Hematopoietic multipotent progenitor cell treated with erythropoietin and hydrocortisone succinate and interleukin-3 and kit ligand, for 6 days (in vitro differentiated cells): ENCODE results near the gene LARGE1.

Experiments used
- DNase-seq: peaks from one replicate; pipeline ENCODE4 v3.0.0-alpha.2; 2015

Gene LARGE1

DNA sequence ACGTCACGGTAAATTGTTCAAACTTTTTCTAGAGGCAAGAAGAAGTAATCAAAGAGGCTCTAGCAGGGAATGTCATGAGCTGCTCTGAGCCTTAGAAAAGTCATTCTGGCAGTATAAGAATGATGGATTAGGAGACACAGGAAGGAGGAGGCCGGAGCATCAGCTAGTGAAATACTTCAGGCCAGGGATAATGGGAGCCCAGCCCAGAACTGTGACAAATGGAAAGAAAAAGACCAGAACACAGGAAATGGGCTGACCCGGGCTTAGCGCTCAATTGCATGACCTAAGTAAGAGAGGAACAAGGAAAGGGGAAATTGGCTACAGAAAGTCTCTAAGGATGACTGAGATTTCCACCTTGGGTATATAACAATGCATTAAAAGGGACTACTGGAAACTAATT lies 108.6 kb downstream of the LARGE1 start:
- DNase-seq, result no peak

DNA sequence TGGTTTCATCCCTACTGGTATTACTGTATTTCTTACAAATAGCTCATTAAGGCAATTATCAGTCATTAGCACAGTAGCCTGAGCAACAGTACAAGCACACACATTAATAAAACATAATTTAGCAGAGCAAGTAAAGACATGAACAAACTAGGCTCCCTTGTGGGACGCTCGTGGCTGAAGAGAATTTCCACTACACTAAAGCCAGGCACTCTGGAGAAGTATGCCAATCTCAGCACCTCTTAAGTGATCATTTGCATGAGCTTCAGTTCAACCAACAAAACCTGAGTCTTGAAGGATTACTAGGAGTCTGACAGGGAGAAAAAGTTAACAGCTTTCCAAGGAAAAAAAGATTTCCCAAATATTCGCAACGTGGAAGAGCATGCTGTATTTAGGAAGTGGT lies 109.1 kb downstream of the LARGE1 start:
- no peak for DNase-seq

DNA sequence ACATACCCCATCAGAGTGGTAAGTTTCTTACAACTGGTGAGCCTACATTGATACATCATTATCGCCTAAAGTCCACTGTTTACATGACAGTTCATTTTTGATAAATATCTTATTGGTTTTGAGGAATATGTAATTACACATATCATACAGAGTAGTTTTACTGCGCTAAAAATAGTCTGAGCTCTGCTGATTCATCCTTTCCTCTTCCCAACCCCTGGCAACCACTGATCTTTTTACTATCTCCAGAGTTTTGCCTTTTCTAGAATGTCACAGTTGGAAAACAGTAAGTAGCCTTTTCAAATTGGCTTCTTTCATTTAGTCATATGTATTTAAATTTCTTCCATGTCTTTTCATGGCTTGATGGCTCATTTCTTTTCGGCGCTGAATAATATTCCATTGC lies 112.8 kb downstream of the LARGE1 start:
- DNase-seq, result no peak

DNA sequence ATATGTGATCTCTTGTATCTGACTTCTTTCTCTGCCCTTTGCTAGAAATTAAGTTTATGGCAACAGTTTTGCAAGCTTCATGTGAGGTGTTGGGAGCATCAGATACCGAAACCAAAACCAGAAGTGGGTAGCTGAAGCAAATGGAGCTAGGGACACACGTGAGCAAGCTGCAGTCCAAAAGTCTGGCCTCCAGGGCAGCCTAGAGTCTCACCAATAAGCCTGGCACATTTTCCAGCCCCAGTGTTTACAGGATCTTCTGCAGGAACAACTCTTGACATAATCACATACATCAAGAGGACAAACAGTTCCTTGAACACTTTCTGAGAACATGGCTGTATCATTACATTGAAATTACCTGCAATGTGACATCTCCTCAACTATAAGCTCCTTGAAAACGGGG lies 114.1 kb downstream of the LARGE1 start:
- DNase-seq, result no peak

DNA sequence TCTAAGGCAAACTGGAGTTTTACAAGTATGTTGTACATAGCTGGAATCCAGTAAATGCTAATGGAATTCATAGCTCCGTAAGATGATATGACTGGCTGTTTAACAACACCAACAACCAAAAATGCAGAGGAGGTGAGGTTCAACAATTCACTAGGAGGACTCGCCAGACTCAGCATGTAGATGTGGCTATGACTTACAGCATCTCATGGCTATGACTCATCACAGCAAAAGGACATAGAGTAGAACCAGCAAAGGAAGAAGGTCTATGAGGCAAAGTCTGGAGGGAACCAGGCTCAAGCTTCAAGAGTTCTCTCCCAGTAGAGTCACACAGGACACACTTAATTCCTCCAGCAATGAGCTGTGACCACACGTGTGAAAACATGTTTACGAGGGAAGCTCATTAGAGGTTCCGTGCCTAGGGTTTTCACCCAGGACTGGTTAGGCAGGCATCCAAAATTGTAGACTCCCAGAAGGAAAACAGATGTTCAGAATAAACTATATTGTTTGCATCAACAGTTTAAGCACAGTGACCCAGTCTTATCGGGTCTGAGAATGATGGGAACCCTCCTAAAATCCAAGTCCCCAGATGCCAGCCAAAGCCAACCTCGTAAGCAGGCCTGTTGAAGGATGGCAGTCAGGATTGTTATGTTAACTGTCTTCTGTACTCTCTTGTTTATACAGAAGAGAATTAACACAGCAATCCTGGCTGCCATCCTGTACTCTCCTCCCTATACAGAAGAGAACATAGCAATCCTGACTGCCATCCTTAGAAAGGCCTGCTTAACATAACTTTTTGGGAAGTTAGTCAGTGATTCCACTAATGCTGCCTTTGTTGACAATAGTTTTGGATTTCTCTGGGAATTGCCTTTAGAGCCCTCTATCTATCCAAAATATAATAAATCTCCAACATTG lies 116.6 kb downstream of the LARGE1 start:
- no peak for DNase-seq

DNA sequence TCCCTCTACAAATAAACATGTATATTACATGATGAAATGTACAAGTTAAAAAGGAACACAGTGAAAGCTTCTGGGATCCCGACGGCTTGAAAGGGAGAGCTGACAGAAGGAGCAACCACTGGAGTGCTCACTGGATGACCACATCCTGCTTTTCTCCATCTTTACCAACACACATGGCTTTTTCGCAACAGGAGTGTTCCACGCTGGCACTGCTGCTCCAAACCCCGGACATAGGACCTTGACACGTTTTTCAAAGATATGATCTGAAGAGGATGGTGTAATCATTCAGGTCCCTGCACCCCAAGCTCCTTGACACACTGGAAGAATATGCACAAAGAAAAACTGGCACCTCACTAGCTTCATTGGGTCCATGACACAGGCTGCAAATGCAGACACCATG lies 121.9 kb downstream of the LARGE1 start:
- no peak for DNase-seq

DNA sequence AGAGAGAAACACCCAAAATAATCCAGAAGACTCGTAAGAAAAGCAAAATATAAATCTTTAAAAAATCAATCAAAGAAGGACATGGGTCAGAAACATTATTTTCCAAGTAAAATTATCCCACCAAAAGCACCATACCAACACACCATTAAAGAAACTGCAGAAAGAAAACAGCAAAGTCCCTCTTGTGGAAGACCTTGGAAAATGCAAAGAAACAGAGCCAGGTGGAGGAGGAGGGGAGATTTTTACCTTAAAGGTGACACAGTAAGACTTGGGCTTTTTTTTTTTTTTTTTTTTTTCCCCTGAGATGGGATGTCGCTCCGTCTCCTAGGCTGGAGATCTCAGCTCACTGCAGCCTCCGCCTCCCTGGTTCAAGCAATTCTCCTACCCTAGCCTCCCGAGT lies 123.8 kb downstream of the LARGE1 start:
- DNase-seq, result no peak

DNA sequence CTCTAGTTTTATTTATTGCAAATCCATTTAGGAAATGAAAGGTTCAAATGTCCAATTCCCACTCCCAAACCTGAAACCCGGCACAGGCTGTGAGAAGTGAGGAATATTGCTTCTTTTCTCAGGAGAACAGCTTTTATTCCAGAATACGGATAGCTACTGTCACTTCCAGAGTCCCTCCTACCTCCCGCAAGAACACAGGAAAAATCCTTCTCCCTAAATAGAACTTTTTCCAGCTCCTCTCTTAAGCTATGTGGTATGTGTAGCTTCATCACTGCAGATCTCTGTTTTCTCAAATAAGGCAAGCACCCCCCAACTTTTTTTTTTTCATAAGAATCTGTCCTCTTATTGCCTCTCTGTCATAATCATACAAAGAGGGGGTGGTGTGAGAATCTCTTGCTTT lies 126.8 kb downstream of the LARGE1 start:
- DNase-seq, result no peak

DNA sequence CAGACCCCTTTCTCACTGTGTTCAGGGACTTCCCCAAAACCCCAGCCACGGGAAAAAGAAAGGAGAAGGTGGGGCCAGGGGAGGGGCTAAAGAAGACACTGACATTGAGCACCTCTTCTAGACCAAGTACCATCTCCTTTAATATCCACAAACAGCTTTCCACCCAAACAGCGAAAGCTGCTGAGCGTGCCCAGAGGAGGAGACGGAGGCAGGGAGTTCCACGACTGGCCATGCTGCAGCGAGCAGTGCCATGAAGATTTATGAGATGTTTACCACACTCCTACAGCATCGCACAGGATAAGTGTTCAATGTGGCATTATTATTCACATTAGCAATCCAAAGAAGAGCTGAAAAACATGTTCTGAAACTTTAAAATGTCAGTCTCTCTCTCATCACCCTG lies 127.4 kb downstream of the LARGE1 start:
- DNase-seq, result no peak

DNA sequence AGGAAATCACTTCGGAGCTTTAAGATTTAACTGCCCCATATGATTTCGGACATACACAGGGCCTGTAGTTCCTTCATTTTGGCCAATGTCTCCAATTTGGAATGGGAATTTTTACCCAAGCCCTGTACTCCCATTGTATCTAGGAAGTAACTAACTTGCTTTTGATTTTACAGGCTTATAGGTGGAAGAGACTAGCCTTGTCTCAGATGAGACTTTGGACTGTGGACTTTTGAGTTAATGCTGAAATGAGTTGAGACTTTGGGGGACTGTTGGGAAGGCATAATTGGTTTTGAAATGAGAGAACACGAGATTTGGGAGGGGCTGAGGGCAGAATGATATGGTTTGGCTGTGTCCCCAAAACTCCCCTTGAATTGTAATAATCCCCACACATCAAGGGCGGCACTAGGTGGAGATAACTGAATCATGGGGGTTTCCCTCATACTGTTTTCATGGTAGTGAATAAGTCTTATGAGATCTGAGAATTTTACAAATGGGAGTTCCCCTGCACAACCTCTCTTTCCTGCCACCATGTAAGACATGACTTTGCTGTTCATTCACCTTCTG lies 130.5 kb downstream of the LARGE1 start:
- no peak for DNase-seq

DNA sequence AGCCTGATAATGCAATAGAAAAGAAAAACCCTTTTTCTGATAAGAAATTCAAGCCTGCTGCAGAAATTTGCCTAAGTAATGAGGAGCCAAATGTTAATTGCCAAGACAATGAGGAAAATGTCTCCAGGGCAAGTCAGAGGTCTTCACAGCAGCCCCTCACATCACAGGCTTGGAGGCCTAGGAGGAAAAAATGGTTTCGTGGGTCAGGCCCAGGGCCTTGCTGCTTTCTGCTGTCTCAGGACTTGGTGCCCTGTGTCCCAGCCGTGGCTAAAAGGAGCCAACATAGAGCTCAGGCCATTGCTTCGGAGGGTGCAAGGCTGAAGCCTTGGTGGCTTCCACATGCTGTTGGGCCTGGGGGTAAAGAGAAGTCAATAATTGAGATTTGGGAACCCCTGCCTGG lies 131.3 kb downstream of the LARGE1 start:
- DNase-seq, result no peak

DNA sequence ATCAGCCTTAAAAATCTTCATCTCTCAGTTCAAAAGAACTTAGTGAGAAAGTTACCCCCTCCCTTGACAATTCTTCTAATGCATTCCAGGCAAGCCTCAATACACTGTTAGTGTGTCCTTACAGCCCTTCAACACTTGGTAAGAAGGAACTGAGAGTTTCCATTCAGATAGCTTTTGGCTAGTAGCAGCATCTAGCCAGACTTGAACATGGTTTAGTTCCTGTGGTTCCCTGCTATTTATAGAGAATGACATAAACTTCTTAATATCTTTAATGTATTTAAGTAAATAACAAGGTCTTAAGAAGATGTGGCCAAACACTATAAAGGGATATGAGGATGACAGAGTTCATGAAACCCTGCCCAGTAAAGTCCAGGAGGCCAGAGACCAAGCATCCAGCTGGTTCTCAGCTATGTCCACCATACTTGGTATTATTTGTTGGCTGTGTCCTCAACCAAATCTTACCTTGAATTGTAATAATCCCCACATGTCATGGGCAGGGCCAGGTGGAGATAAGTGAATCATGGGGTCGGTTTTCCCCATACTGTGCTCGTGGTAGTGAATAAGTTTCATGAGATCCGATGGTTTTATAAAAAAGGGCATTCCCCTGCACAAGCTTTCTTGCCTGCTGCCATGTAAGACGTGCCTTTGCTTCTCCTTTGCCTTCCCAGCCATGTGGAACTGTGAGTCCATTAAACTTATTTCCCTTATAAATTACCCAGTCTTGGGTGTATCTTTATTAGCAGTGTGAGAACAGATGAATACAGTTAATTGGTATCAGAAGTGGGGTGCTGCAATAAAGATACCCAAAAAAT lies 132.4 kb downstream of the LARGE1 start:
- no peak for DNase-seq

DNA sequence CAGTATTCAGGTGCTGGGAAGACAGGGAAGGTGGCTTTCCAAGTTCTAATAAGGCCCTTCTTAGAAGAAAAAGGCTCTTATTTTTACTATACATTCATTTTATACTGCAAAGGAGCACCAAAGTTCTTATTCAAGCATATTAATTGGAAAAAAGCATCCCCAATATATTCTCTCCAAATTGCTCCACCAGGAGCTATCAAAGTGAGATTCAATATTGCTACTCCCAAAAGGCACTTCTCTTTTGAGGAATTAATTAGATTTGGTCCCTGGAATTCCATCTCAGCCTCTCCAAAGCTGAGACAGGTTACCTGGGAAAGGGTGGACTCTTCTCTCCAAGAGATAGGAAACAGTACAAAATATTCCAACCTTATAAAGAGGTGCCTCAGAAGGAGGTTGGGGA lies 134.1 kb downstream of the LARGE1 start:
- DNase-seq, result no peak

DNA sequence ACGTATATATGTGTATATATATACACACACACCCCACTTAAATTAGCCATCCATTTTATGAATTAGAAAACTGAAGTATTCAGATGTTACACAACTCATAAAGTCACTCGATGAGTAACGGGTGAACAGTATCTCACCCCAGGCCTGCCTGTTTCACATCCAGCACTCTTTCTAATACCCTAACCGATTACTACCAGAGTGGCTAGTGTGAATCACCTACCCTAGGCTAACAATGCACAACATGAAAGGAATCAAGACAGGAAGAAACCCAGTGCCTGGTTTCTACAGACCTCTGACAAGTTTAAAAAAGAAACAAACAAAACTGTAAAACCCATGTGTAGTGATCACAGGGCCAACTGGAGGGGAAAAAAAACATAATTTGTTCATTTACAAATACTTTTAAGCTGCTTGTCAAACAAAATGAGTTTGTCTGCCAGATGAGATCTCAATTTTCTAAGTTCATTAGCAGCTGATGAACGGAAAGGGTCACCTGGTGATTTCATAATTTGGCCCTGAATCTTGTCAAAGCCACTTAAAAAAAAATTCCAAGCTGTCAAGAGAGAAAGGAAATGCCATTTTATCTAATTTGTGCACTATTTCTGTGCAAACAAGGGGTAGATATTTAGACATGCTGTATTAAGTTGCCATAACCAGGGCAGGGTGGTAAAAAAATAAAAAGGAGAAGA lies 134.8 kb downstream of the LARGE1 start:
- no peak for DNase-seq

DNA sequence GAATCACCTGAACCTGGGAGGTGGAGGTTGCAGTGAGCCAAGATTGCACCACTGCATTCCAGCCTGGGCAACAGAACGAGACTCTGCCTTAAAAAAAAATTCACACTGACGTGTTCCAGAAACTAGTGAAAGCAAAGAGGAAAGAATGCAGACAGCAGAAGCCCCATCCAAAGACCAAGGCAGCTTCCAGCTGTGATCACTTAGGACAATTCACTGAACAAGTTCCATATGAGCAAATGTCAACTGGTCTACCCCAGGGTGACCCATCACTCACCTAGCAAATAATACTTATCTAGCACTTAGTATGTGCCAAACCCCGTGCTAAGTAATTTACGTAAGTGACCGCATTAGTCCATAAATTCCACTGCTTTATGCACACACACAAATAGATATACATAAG lies 138.9 kb downstream of the LARGE1 start:
- DNase-seq, result no peak

DNA sequence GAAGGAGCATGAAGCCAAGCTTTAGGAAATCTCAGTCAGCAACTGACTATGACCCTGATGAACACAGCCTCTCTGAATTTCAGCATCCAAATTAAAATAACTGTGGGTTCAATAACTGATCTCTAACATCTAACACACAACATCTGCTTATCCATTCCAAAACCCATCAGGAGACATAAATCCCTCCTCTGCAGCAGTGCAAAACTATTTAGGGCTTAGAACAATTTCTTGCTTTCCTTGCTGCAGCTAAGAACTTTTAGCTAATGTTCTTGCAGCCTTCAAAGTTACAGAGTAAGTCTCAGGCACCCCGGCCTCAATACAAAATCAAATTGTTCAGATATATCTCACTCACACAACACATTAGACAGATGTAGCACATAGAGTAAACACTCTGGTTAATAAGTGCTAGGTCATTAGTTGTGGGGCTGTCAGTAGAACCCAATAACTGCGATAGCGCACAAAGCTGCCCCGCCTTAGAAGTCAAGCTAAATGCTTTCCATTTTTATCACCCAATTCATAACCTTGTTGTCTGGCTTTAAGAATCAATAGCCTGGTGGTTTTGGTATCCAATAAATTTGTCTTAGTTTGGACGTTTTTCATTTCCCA lies 139.6 kb downstream of the LARGE1 start:
- DNase-seq, result no peak

DNA sequence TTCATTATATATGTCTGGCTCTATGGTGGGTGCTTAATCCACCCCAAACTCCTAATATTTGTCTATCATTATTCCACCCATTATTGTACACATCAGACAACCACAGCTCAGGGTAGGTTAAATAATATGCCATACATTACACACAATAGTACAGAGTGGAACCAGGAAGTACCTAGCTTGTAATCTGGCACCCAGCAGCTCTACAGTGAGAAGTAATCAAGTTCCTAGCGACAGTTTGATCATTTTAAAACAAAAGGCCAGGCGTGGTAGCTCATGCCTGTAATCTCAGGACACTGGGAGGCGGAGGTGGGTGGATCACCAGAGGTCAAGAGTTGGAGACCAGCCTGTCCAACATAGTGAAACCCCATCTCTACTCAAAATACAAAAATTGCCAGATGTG lies 141.0 kb downstream of the LARGE1 start:
- no peak for DNase-seq

DNA sequence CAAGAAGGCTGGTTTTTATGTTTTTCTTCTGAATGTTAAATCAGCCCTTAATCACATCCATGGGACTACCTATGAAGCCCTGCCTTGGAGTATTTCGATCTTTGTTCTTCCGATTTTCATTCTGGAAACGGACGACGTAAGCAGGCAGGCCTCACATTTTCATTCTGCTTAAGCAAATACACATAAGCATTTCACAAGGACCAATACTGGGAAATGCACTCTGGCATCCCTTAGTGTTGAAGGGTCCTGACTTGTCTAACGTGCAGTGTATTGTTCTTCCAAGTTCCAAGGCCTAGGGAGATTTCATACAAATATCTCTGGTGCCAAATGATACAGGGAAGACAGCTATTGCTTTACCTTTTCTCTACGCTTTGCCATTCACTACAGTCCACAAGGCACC lies 143.8 kb downstream of the LARGE1 start:
- DNase-seq, result no peak

DNA sequence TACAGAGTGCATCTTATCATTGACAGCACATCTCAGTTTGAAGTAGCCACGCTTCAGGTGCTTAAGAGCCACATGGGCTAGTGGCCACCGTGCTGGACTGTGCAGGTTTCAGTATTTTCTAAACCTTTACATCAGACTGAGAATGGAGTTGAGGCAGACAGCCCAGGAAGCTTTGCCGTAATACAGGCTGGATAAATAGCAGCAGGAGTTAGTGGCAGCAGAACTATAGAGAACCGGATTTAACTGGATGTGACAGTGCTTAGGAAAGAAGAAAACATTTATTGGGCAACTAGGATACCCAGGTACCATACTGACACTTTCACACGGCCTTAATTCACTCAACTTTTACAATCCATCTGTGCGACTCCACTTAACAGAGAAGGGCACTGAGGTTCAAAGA lies 145.5 kb downstream of the LARGE1 start:
- no peak for DNase-seq

DNA sequence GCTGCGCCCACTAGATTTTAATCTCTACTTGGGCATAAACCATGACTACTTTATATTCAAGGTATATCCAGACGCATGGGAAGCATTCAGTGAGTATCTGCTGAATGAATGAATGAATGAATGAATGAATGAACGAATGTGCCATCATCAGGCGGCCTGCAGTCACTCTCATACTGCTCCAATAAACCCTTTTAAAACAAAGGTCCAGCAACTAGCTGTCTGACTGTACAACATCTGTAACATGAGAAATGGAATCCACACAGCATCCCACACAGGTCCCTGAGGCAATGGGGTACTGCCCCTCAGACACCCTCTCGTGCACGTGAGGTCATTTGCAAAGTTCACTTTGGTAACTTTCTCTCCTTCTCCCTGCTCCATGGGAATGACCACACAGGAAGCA lies 147.5 kb downstream of the LARGE1 start:
- DNase-seq, result no peak

DNA sequence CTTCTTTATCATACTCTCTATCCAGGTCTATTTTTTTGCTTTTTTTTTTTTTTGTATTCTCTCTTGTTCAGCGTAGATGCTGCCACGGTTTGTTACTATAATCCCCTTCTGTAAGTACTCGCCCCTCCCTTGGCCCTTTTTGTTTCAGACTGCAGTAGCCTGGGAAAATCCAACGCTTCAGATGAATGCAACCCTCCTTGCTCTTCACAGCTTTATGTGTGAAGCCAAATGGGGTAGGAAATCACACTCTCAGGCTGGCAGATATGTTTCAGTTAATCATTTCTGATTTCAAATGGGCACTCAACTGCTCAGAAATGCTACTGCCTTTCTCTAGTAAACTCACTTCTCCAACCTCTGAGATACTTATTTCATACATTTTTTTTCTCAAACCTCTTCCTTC lies 149.1 kb downstream of the LARGE1 start:
- no peak for DNase-seq

DNA sequence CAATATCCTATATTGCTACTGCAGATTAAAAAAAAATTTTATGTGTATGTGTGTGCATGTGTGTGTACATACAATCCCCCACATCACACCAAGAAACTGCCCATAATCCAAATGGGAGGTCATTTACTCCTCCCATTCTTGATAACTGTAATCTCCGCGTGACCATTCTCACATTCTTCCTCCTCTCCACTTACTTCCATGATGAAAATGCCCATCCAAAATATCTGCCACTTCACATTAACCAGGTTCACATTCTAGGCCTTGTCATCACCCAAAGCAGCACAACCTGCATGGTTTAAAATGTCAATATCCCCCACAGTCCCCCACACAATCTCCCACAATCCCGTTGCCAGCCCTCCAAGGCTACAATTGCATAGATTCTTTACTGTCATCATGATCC lies 149.6 kb downstream of the LARGE1 start:
- DNase-seq, result no peak

DNA sequence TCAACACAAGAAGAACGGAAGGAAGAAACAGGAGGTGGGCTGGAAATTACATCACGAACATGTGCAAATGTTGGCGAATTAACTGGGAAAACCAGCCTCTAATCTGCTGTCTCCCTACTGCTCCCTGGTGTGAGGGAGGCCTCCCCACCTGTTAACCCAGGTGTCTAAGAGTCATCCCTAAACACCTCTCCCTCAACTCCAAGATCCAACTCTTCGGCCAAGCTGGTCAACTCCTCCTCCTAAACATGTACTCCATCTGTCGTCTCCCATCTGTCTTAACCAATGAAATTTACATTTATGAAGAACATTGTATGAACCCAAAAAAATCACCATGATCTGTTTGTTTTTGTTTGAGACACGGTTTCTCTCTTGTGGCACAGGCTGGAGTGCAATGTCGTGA lies 154.2 kb downstream of the LARGE1 start:
- no peak for DNase-seq
